ENCODE data around the gene BSDC1. TPM values are rescaled to one million over a fixed set of nuclear protein-coding genes. Genes with fewer than 3 reads are reported as not detected.

Gene BSDC1
- total and polyA plus RNA-seq, 2 of the 13 experiments (the other 11 are each of a cell fraction or from before 2014, with no cell fraction given) = 40.3 to 64.2 TPM

GRCh38 chr1:32400876-32401631 lies 6.8 kb upstream of the BSDC1 start (continued):
- TF ChIP-seq, protein P1, sequence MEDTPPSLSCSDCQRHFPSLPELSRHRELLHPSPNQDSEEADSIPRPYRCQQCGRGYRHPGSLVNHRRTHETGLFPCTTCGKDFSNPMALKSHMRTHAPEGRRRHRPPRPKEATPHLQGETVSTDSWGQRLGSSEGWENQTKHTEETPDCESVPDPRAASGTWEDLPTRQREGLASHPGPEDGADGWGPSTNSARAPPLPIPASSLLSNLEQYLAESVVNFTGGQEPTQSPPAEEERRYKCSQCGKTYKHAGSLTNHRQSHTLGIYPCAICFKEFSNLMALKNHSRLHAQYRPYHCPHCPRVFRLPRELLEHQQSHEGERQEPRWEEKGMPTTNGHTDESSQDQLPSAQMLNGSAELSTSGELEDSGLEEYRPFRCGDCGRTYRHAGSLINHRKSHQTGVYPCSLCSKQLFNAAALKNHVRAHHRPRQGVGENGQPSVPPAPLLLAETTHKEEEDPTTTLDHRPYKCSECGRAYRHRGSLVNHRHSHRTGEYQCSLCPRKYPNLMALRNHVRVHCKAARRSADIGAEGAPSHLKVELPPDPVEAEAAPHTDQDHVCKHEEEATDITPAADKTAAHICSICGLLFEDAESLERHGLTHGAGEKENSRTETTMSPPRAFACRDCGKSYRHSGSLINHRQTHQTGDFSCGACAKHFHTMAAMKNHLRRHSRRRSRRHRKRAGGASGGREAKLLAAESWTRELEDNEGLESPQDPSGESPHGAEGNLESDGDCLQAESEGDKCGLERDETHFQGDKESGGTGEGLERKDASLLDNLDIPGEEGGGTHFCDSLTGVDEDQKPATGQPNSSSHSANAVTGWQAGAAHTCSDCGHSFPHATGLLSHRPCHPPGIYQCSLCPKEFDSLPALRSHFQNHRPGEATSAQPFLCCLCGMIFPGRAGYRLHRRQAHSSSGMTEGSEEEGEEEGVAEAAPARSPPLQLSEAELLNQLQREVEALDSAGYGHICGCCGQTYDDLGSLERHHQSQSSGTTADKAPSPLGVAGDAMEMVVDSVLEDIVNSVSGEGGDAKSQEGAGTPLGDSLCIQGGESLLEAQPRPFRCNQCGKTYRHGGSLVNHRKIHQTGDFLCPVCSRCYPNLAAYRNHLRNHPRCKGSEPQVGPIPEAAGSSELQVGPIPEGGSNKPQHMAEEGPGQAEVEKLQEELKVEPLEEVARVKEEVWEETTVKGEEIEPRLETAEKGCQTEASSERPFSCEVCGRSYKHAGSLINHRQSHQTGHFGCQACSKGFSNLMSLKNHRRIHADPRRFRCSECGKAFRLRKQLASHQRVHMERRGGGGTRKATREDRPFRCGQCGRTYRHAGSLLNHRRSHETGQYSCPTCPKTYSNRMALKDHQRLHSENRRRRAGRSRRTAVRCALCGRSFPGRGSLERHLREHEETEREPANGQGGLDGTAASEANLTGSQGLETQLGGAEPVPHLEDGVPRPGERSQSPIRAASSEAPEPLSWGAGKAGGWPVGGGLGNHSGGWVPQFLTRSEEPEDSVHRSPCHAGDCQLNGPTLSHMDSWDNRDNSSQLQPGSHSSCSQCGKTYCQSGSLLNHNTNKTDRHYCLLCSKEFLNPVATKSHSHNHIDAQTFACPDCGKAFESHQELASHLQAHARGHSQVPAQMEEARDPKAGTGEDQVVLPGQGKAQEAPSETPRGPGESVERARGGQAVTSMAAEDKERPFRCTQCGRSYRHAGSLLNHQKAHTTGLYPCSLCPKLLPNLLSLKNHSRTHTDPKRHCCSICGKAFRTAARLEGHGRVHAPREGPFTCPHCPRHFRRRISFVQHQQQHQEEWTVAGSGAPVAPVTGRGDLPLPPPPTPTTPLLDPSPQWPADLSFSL (CRISPR knock-in tag; IDR thresholded peaks at IDR 0.05) = no peak
- TF ChIP-seq THAP11 (CRISPR knock-in tag; IDR thresholded peaks at IDR 0.05) (no peak), SP140L (CRISPR knock-in tag; IDR thresholded peaks at IDR 0.05; ENCODE audit: borderline replicate concordance) (no peak), ZNF510 (CRISPR knock-in tag; IDR thresholded peaks at IDR 0.05; ENCODE audit: low read depth) (no peak), ZNF232 (CRISPR knock-in tag; IDR thresholded peaks at IDR 0.05; ENCODE audit: borderline replicate concordance) (no peak), TGIF2 (CRISPR knock-in tag; IDR thresholded peaks at IDR 0.05) (no peak), KDM5A (IDR thresholded peaks at IDR 0.05; ENCODE audit: borderline replicate concordance, low read length) (no peak), BORCS8-MEF2B (CRISPR knock-in tag; IDR thresholded peaks at IDR 0.05) (0 out of 2 replicates have a peak, but pooled peaks have one; percentile 64), ZBTB8A (CRISPR knock-in tag; IDR thresholded peaks at IDR 0.05; ENCODE audit: borderline replicate concordance, low read depth) (no peak), ZNF713 (CRISPR knock-in tag; IDR thresholded peaks at IDR 0.05) (no peak)
- TF ChIP-seq, protein P2, sequence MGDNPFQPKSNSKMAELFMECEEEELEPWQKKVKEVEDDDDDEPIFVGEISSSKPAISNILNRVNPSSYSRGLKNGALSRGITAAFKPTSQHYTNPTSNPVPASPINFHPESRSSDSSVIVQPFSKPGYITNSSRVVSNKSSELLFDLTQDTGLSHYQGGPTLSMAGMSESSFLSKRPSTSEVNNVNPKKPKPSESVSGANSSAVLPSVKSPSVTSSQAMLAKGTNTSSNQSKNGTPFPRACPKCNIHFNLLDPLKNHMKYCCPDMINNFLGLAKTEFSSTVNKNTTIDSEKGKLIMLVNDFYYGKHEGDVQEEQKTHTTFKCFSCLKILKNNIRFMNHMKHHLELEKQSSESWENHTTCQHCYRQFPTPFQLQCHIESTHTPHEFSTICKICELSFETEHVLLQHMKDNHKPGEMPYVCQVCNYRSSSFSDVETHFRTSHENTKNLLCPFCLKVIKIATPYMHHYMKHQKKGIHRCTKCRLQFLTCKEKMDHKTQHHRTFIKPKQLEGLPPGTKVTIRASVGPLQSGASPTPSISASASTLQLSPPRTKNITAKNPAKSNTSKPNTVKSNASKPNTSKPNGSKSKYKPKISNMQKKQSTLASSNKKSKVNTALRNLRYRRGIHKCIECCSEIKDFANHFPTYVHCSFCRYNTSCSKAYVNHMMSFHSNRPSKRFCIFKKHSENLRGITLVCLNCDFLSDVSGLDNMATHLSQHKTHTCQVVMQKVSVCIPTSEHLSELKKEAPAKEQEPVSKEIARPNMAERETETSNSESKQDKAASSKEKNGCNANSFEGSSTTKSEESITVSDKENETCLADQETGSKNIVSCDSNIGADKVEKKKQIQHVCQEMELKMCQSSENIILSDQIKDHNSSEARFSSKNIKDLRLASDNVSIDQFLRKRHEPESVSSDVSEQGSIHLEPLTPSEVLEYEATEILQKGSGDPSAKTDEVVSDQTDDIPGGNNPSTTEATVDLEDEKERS (CRISPR knock-in tag; IDR thresholded peaks at IDR 0.05) = no peak
- TF ChIP-seq, protein P3, sequence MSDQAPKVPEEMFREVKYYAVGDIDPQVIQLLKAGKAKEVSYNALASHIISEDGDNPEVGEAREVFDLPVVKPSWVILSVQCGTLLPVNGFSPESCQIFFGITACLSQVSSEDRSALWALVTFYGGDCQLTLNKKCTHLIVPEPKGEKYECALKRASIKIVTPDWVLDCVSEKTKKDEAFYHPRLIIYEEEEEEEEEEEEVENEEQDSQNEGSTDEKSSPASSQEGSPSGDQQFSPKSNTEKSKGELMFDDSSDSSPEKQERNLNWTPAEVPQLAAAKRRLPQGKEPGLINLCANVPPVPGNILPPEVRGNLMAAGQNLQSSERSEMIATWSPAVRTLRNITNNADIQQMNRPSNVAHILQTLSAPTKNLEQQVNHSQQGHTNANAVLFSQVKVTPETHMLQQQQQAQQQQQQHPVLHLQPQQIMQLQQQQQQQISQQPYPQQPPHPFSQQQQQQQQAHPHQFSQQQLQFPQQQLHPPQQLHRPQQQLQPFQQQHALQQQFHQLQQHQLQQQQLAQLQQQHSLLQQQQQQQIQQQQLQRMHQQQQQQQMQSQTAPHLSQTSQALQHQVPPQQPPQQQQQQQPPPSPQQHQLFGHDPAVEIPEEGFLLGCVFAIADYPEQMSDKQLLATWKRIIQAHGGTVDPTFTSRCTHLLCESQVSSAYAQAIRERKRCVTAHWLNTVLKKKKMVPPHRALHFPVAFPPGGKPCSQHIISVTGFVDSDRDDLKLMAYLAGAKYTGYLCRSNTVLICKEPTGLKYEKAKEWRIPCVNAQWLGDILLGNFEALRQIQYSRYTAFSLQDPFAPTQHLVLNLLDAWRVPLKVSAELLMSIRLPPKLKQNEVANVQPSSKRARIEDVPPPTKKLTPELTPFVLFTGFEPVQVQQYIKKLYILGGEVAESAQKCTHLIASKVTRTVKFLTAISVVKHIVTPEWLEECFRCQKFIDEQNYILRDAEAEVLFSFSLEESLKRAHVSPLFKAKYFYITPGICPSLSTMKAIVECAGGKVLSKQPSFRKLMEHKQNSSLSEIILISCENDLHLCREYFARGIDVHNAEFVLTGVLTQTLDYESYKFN (CRISPR knock-in tag; conservative IDR thresholded peaks at IDR 0.05) = no peak; the same call in 1 of the 2 replicates
- TF ChIP-seq, protein P4, sequence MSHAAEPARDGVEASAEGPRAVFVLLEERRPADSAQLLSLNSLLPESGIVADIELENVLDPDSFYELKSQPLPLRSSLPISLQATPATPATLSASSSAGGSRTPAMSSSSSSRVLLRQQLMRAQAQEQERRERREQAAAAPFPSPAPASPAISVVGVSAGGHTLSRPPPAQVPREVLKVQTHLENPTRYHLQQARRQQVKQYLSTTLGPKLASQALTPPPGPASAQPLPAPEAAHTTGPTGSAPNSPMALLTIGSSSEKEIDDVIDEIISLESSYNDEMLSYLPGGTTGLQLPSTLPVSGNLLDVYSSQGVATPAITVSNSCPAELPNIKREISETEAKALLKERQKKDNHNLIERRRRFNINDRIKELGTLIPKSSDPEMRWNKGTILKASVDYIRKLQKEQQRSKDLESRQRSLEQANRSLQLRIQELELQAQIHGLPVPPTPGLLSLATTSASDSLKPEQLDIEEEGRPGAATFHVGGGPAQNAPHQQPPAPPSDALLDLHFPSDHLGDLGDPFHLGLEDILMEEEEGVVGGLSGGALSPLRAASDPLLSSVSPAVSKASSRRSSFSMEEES (CRISPR knock-in tag; IDR thresholded peaks at IDR 0.05) = 0 out of 2 replicates have a peak, but pooled peaks have one; percentile 36

Measured in HepG2 (cell line).